ENCODE measurements around the gene RAPH1.

The RAPH1 gene

GRCh38 chr2:203360833-203361430 is 174.2 kb downstream of the RAPH1 start:
- no peak for DNase-seq

GRCh38 chr2:203359450-203359849 is 175.7 kb downstream of the RAPH1 start:
- DNase-seq: no peak

- DNase-seq: no peak
Measured at GRCh38 chr2:203354966-203355365, 180.1 kb downstream of the RAPH1 start.

- no peak for DNase-seq
Measured at GRCh38 chr2:203352604-203353255, 182.4 kb downstream of the RAPH1 start.

GRCh38 chr2:203347375-203347774 is 187.7 kb downstream of the RAPH1 start:
- DNase-seq: no peak

- no peak for DNase-seq
Measured at GRCh38 chr2:203346612-203347011, 188.5 kb downstream of the RAPH1 start.

GRCh38 chr2:203344667-203345066 is 190.4 kb downstream of the RAPH1 start:
- DNase-seq: no peak

All from T-helper 2 cell (primary cell).